ENCODE data around the gene PRDM16.
A peak's percentile ranks its signal among the peaks of the same experiment; 100 is the strongest.

The PRDM16 gene

DNA sequence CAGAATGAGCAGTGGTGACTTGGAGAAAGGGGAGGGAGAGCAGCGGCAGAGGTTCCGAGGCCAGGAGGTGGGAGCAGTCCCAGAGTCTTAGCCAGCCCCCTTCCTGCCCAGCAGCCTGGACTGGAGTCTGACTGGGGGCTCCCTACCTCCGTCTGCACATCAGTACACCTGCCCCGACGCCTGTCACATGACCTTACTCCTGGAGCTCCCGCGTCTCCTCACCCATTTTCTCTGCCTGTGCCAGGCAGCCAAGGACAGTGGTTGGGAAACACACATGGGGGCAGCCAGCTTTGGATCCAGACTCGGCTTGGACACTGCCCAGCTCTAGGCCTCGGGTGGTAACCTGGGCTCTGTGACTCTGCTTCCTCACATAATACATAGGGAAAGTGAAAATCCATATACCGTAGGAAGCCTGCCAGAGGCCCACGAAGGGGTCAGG lies 30.9 kb upstream of the PRDM16 start:
- Histone ChIP-seq H3K4me3 (no peak overlapping the region), H4K20me1 (peaks cover 16% of the 10 kb centered on the region; the same call in 1 of the 2 replicates), H3K4me2 (peak overlapping the region; percentile 57), H3K9ac (no peak overlapping the region), H3K27ac (no peak overlapping the region), H3K9me3 (no peaks in the 10 kb centered on the region), H3K4me1 (peaks cover 30% of the 10 kb centered on the region), H3K27me3 (peaks cover 20% of the 10 kb centered on the region), H3K36me3 (no peaks in the 10 kb centered on the region)
- TF ChIP-seq Cebpa-rat (IDR thresholded peaks at IDR 0.05) = no peak

DNA sequence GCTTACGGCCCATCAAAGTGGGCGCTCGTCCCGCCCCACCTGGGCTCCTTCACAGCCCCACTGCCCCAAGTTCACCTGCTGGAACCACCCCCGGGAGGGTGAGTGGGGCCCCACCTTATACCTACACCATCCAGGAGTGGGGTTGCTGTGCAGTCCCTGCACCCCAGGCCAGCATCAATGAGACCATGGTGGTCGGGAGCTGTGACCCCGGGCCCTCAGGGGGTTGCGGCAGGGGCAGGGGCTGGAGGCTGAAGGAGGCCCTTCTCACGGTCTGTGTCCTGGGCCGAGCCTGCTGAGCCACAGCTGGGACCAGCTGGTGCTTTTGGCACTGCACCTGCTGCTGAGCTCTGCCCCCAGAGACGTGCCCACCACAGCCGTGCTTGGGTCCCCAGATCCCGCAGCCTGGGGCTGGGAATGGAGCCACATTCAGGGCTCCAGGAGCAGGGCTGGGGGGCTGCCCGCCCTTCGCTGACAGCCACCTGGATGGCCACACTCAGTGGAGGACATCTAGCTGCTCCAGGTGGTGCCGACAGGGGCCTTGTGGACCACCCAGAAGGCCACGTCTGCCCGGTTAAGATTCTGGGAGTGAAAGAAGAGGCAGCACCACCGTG lies 30.3 kb upstream of the PRDM16 start:
- H3K27me3 ChIP-seq = peaks cover 16% of the 10 kb centered on the region
- TF ChIP-seq Cebpa-rat (IDR thresholded peaks at IDR 0.05) = no peak
- H3K4me2 ChIP-seq = peak overlapping the region; percentile 57
- no peak overlapping the region for H3K4me3 ChIP-seq
- H3K36me3 ChIP-seq = no peaks in the 10 kb centered on the region
- H3K4me1 ChIP-seq = peaks cover 24% of the 10 kb centered on the region
- no peak overlapping the region for H3K27ac ChIP-seq
- peaks cover 11% of the 10 kb centered on the region; the same call in 1 of the 2 replicates for H4K20me1 ChIP-seq
- no peaks in the 10 kb centered on the region for H3K9me3 ChIP-seq
- H3K9ac ChIP-seq = no peak overlapping the region

DNA sequence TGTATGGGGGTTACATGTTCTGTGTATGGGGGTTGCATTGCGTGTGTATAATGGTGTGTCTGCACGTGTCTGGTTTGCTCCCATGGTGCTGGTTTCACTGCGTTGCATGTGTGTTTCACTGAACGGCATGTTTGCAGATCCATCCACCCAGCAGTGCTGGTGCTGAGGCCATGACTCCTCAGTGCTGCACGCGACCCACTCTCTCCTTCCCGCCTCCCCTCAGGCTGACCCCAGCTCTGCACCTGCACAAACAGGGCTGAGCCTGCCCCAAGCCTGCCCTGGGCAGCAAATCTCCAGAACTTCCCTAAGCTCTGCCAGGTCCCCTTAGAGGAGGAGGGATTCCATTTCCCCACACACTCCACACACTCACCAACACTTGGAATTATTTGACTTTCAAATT lies 29.0 kb upstream of the PRDM16 start:
- no peak overlapping the region for H3K4me3 ChIP-seq
- peaks cover 10% of the 10 kb centered on the region; the same call in 1 of the 2 replicates for H3K27me3 ChIP-seq
- no peak for TF ChIP-seq Cebpa-rat (IDR thresholded peaks at IDR 0.05)
- no peak overlapping the region for H3K4me2 ChIP-seq
- H3K9me3 ChIP-seq = 0 out of 2 replicates have a peak, but pooled peaks cover 3% of the 10 kb centered on the region
- H3K9ac ChIP-seq = no peak overlapping the region
- H3K27ac ChIP-seq = no peak overlapping the region
- H3K36me3 ChIP-seq = no peaks in the 10 kb centered on the region
- H4K20me1 ChIP-seq = peaks cover 11% of the 10 kb centered on the region; the same call in 1 of the 2 replicates
- H3K4me1 ChIP-seq = peaks cover 21% of the 10 kb centered on the region

DNA sequence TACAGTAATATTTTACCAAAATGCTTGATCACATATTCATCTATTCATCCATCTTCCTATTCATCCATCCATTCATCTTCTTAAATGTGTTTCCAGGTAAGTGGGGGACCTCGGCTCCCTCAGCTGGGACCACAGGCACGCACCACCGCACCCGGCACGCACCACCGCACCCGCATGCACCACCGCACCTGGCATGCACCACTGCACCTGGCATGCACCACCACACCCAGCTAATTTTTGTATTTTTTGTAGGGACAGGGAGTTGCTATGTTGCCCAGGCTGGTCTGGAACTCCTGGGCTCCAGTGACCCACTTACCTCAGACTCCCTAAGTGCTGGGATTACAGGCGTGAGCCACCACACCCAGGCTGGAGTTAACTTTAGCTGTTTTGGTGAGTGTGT lies 26.5 kb upstream of the PRDM16 start:
- peak overlapping the region; percentile 46 for H3K4me2 ChIP-seq
- H3K4me1 ChIP-seq = peaks cover 21% of the 10 kb centered on the region
- no peaks in the 10 kb centered on the region for H3K36me3 ChIP-seq
- H3K27me3 ChIP-seq = peaks cover 9% of the 10 kb centered on the region; the same call in 1 of the 2 replicates
- no peak for TF ChIP-seq Cebpa-rat (IDR thresholded peaks at IDR 0.05)
- no peak overlapping the region for H3K27ac ChIP-seq
- no peak overlapping the region for H3K9ac ChIP-seq
- H3K9me3 ChIP-seq = 0 out of 2 replicates have a peak, but pooled peaks cover 8% of the 10 kb centered on the region
- peaks cover 11% of the 10 kb centered on the region; the same call in 1 of the 2 replicates for H4K20me1 ChIP-seq
- no peak overlapping the region for H3K4me3 ChIP-seq

DNA sequence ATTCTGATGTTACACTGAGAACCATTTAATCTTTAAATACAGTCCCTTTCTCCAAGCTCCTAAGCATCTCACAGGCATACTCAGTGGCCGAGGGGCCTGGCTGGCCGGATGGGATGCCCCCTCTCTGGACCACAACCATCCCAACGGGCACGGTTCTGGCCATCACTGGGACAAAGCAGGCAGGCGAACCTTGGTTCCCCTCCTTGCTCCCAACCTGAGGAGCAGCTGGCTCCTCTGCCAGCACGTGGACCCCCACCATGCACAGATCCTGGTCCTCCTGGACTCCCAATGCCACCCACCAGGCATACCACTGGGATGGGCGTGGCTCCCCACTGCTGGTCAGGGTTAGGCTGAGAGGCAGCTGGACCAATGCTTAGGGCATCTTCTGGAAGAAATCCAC lies 19.8 kb upstream of the PRDM16 start:
- Histone ChIP-seq H3K9ac (no peak overlapping the region), H3K4me2 (no peak overlapping the region), H3K4me1 (no peaks in the 10 kb centered on the region), H3K27me3 (no peaks in the 10 kb centered on the region), H3K4me3 (no peak overlapping the region), H3K36me3 (no peaks in the 10 kb centered on the region), H3K27ac (no peak overlapping the region), H4K20me1 (no peaks in the 10 kb centered on the region), H3K9me3 (0 out of 2 replicates have a peak, but pooled peaks cover 8% of the 10 kb centered on the region)
- no peak for TF ChIP-seq Cebpa-rat (IDR thresholded peaks at IDR 0.05)

DNA sequence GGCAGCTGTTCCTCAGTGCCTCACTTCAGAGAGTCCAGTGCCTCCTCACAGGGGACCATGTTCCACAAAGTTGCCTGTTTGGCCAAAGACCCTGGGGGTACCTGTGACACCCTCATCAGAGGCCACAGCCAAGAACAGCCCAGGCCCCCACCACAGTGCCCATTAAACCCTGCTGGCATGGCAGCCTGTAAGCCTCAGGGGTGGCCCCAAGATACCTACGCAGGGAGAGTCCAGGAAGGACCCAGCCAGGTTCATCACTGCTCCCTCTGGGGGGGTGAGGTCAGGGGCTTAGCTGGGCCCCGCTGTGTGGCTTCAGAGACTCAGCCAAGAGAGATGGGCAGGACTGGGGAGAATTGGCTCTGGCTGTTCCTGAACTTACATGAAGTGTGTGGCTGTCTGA lies 19.1 kb upstream of the PRDM16 start:
- Histone ChIP-seq H3K9me3 (0 out of 2 replicates have a peak, but pooled peaks cover 6% of the 10 kb centered on the region), H3K27me3 (no peaks in the 10 kb centered on the region), H3K36me3 (no peaks in the 10 kb centered on the region), H3K9ac (no peak overlapping the region), H4K20me1 (no peaks in the 10 kb centered on the region), H3K4me3 (no peak overlapping the region), H3K4me2 (no peak overlapping the region), H3K27ac (no peak overlapping the region), H3K4me1 (no peaks in the 10 kb centered on the region)
- no peak for TF ChIP-seq Cebpa-rat (IDR thresholded peaks at IDR 0.05)

DNA sequence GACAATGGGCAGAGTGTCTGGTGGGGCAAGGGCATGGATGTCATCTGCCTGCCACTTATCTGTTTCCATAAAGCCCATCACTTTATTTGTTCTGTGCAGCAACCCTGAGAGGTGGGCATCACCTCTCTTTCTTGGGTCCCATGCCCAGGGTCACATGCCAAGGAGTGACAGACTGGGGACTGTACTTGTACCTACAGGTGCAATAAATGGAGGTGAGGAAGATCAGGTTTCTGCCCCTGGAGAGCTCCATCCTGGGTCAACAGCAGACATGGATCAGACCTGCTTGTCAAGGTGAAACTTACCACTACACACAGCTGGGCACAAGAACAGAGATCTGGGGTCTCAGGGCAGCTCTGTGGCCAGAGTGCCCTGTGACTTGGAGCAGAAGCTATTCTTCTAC lies 18.4 kb upstream of the PRDM16 start:
- Histone ChIP-seq H4K20me1 (no peaks in the 10 kb centered on the region), H3K27me3 (no peaks in the 10 kb centered on the region), H3K9ac (no peak overlapping the region), H3K4me1 (no peaks in the 10 kb centered on the region), H3K9me3 (no peaks in the 10 kb centered on the region), H3K4me3 (no peak overlapping the region), H3K4me2 (no peak overlapping the region), H3K27ac (no peak overlapping the region), H3K36me3 (no peaks in the 10 kb centered on the region)
- TF ChIP-seq Cebpa-rat (IDR thresholded peaks at IDR 0.05) = no peak

DNA sequence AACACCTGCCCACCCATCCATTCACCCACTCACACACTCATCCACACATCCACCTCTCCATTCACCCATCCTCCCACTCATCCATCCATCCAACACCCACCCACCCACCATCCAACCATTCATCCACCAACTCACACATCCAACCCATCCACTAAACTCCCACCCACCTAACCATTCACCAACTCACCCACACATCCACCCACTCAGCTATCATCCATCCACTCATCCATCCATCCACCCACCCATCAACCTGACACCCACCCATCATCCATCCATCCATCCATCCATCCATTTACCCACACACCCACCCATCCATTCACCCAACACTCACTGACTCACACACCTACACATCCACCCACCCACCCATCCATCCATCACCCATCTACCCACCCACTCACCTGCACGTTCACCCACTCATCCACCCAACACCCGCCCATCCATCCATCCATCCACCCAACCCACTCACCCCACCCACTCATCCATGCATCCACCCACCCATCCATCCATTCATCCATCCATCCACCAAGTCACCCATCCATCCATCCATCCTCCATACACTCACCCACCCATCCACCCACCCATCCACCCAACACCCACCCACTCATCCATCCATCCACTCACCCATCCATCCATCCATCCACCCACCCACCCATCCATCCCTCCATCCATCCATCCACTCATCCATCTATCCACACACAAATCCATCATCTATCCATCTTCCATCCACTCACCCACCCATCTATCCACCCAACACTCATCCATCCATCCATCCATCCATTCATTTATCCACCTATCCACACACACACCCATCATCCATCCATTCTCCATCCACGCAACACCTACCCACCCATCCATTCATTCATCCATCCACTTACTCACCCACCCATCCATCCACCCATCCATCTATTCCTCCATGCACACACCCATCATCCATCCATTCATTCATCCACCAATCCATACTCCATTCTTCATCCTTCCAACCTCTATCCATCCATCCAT lies 17.4 kb upstream of the PRDM16 start:
- Histone ChIP-seq H3K4me3 (no peak overlapping the region), H3K27ac (no peak overlapping the region), H3K36me3 (no peaks in the 10 kb centered on the region), H3K9ac (no peak overlapping the region), H3K4me1 (no peaks in the 10 kb centered on the region), H4K20me1 (no peaks in the 10 kb centered on the region), H3K27me3 (no peaks in the 10 kb centered on the region), H3K9me3 (no peaks in the 10 kb centered on the region), H3K4me2 (no peak overlapping the region)
- no peak for TF ChIP-seq Cebpa-rat (IDR thresholded peaks at IDR 0.05)

DNA sequence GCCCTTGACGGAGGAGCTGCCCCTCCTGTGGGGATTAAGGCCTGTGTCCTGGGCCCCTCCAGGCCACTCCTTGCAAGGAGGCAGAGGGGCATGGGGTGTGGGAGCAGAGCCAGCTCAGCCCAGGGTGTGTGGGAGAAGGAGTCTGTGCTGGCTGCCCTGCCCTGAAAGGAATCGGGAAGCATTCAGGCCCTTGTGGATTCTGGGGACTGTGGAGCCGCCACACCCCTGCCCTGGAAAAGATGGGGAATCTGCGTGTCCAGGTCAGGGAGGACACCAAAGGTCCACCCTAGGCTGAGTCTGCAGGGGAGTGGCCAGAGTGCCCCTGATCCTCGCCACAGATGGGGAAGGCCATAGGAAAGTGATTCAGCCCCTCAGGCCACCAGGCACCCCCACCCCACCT lies 16.5 kb upstream of the PRDM16 start:
- Histone ChIP-seq H3K4me1 (no peaks in the 10 kb centered on the region), H3K9ac (no peak overlapping the region), H3K4me3 (no peak overlapping the region), H3K9me3 (no peaks in the 10 kb centered on the region), H3K4me2 (no peak overlapping the region), H3K27me3 (peaks cover 1% of the 10 kb centered on the region; the same call in 1 of the 2 replicates), H3K27ac (no peak overlapping the region), H3K36me3 (no peaks in the 10 kb centered on the region), H4K20me1 (no peaks in the 10 kb centered on the region)
- TF ChIP-seq Cebpa-rat (IDR thresholded peaks at IDR 0.05) = no peak

Measured in BLaER1 (cell line).